Activated gamma-delta T cell treated with Interleukin-2 at 50 U/mL for 16 hours (primary cell): ENCODE measurements around the gene AHNAK.
"Not testable (repeated sequence)": the region's sequence is repeated elsewhere in the genome, so short reads cannot be mapped to it uniquely, and the experiment has no call there.

Experiments
- DNase-seq: peaks from one replicate; pipeline ENCODE4 v3.0.0-alpha.2; 2020

The AHNAK gene

DNA sequence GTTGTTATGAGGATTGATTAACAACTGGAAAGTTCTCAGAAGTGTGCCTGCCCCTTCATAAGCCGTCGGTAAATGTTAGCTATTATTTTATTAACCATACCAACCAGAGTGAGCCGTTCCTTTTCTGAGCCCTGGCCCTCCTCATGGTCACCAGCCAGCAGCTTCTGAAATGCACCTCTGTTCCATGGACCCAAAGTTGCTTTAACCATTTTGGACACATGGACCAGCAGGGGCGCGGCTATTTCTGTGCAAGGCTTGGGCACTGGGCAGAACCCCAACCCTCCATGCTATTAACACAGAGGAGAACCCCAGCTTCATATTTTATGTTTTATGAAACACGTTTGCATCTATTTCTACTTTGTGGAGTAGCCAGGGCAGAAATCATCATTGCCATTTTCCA, 146.3 kb downstream of the AHNAK start:
- DNase-seq: no peak

DNA sequence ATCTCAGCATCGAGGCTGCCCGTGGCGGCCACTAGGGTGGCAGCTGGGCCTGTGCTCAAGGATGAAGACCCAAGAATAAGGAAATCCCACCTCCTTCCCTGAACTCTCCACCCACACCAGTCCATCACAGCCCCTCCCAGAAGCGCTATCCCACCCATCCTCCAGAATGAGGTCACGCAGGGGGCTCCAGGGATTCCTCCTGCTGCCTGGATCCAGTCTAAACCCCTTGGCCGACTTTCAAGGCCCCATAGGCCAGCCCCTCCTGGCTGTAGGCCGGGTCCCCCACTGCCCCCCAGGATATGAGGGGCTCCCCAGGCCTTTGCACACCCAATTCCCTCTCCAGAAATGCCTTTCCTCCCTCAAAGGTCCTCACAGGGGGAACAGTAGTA, 146.7 kb downstream of the AHNAK start:
- no peak for DNase-seq

- DNase-seq: no peak
Observed at GRCh38 chr11:62399172-62399877, 147.3 kb downstream of the AHNAK start.

DNA sequence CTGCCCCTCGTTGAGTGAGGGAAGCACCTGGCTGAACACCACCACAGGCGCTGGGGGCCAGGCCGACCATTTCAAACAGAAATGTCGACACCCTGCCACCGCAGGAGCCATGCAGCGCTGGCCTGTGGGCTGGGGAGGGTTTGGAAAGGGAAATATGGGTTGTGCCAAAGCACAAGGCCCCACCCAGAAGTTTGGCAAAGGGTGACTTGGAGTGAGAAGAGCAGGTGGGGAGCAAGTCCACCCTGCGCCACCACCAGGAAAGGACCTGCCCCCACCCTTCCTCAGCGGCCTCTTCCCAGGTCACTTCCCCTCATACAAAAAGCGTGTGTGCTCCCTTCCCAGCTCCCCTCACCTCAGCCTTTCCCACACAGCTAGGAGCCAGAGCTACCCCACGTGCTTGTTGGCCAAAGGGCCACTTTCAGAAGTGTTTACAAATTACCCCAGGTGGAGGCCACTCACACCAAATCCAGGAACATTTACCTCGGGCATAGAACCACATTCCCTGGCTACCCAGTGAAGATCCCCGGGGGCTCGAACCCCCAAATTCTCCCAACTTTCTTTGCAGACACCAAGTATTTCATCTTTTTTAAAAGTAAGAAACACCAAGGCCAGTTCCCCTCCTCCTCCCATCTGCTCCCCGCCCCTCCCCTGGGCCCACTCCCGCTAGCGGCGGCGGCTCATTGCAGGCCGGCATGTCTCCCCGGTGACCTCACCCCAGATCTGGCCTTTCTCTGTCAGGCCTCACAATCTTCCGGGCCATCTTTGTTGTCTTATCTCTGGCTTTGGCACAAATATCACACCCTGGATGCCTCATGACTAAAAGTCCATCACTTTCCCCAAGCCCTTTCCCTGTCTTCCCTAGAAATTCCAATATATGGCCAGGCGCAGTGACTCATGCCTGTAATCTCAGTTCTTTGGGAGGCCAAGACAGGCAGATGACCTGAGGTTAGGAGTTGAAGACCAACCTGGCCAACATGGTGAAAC, 148.3 kb downstream of the AHNAK start:
- no peak for DNase-seq

DNA sequence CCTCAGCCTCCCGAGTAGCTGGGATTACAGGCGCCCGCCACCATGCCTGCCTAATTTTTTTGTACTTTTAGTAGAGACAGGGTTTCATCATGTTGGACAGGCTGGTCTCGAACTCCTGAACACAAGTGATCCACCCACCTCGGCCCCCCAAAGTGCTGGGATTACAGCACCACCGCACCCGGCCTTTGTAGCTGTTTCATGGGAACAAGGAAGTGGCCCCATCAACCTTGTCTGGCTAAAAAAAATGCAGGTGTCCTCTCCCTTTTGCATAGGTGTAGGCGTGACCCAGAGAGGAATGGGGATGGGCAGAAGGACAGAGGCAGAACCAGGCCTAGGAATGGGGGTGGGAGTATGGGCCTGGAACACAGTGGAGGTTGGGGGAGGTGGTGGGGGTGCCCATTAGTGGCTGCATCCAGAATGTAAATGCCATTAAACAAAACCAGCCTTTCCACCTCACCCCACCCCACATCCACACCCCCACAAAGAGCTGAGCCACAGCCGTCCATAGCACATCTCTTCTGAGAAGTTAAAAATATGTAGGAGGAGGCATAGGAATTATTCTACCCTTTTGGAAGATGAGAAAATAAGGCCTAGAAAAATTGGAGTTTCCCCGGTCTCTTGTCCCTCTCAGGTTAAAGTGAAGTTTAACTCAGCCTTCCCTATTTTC, 150.6 kb downstream of the AHNAK start:
- DNase-seq: no peak

- DNase-seq: peak; percentile 45
Observed at GRCh38 chr11:62394825-62395538, 151.6 kb downstream of the AHNAK start.

- no peak for DNase-seq
Observed at GRCh38 chr11:62393735-62394134, 152.9 kb downstream of the AHNAK start.

DNA sequence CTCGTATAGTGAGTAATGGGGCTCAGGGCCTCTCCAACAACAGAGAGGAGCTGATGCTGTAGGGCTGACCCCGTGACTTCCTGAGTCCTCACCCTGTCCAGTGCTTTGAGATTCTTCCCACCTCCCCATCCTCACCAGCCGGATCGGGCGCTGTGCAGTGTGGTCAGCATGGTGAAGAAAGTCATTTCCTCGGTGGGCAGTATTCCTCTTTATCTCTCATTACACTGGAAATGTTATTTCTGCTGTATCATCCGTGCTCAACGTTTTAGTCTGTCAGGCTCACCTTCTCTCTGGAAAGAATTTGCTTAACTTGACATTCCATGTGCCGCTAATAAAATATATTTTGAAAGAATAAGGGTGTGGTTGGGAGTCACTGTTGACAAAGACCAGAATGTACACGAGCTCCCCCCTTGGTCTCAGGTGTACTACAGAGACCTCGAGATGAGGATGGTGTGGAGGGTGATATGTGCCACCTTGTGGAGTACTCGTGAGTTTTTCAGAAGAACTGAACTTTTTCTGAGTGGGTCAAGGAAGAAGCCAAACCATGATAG, 153.5 kb downstream of the AHNAK start:
- DNase-seq: no peak

DNA sequence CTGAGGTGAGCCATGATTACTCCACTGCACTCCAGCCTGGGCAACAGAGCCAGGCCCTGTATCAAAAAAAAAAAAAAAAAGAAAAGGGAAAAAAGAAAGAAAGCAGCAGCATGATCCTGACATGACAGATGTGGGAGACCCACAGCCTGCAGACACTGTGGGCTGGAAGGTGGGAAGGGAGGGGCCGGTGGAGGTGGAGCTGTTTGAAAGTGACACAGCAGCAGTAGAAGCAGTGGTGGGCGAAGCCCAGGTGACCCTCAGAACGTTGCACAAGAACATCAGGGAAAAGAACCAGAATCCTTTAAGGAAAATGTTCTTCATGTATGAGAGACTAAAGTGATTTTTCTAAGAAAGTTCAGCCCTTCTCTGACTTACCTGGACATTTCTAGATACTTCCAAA, 154.1 kb downstream of the AHNAK start:
- DNase-seq: no peak

GRCh38 chr11:62391642-62392425, 154.8 kb downstream of the AHNAK start:
- DNase-seq: no peak

DNA sequence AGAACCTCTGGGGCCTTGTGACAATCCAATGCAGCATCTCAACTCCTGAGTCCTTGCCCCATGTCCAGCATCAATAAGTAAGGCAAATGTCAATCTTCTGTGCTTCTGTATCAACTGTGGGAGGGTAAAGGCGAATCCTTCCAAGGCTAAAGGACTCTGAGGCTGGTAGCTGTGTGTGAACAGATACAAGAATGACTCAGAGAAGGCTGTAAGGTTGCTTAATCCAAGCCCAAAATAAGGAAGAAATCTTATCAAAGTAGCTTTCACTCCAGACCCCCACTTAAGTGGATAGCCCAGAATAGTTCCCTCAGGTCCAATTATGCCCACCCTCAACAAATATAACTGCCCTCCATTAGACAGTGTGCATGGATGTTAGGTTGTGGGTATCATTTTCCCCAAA, 155.9 kb downstream of the AHNAK start:
- no peak for DNase-seq

- DNase-seq: no peak
Observed at GRCh38 chr11:62390237-62390636, 156.4 kb downstream of the AHNAK start.

DNA sequence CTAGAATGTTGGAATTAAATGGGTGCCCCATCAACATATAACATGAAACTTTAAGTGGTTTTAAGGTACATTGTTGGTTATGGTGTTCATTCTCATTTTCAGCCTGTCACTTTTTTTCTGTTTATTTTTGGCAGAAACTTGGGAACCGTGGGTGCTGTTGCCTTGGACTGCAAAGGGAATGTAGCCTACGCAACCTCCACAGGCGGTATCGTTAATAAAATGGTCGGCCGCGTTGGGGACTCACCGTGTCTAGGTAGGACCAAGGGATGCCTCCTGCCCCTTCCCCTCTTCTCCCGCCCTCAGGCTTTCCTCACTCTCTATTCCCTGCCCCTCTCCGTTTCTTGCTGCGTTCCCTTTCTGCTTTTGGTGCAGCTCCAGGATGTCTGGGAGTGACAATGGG, 157.6 kb downstream of the AHNAK start:
- no peak for DNase-seq

- DNase-seq: no peak
Observed at GRCh38 chr11:62387381-62387780, 159.2 kb downstream of the AHNAK start.

DNA sequence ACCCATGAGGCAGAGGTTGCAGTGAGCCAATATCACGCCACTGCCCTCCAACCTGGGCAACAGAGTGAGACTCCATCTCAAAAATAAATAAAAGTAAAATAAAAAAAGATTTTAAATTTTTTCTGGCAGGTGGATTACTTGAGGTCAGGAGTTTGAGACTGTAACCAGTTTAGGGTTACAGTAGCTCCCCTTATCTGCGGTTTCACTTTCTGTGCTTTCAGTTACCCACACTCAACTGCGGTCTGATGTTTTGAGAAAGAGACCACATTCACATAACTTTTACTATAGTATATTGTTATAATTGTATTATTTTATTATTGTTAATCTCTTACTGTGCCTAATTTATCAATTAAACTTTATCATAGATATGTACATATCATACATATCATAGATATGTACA, 160.5 kb downstream of the AHNAK start:
- not testable (repeated sequence) for DNase-seq

DNA sequence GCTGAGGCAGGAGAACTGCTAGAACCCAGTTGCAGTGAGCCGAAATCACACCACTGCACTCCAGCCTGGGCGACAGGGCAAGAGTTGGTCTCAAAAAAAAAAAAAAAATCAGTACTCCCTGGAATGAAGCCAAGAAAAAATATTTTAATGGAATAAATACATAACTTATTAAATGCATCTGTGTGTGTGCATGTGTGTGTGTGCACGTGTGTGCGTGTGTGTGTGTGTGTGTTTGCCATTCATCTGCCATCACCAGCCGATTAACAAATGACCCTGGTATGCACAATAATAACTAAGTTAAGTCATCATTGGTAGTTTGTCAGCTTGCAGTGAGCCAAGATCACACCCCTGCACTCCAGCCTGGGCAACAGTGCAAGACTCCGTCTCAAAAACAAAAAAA, 162.8 kb downstream of the AHNAK start:
- no peak for DNase-seq
